Left cardiac atrium (tissue), 4 donors: ENCODE measurements around the gene CCNE1. TPM values are rescaled to one million over a fixed set of nuclear protein-coding genes. Genes with fewer than 3 reads are reported as not detected.

Experiments
- ATAC-seq, 2 donors: fragments of 200-7000 bp; cut with Tn5 transposase; one replicate each; pipeline ENCODE4 v1.9.1; 2020; ENCODE audit warnings: mild to moderate bottlenecking in 2 of 2, moderate library complexity in 2 of 2
- DNase-seq: peaks from one replicate; pipeline ENCODE4 v3.0.0-alpha.2; 2020
- intact Hi-C, 2 donors: fragments of 100-400 bp; cut with DNase I; formaldehyde crosslinking; loops; one replicate each; pipeline versions ENCODE4 v1.14.1 to v1.15.1; 2022 to 2023
- total RNA-seq, 2 donors: library from RNA; stranded (reverse); fragmentation: NEBNext Ultra II Directional; extraction: Animal tissue kit (Norgen Biotek cat#: 25700); gene quantifications; one replicate each; pipeline ENCODE4 v1.2.1, GENCODE V29; 2021
- donor health status: DM: no; HTN: yes; CAD: no.
- donor health status: DM: no; HTN: yes; CAD: no; lungs with severe emphysema.
- donor health status: DM: yes; HTN: yes; CAD: no.
- donor health status: Dilated cardiomyopathy.

Gene CCNE1
- total RNA-seq, 2 donors from 2014 or later = 1.8 to 3.0 TPM

DNA sequence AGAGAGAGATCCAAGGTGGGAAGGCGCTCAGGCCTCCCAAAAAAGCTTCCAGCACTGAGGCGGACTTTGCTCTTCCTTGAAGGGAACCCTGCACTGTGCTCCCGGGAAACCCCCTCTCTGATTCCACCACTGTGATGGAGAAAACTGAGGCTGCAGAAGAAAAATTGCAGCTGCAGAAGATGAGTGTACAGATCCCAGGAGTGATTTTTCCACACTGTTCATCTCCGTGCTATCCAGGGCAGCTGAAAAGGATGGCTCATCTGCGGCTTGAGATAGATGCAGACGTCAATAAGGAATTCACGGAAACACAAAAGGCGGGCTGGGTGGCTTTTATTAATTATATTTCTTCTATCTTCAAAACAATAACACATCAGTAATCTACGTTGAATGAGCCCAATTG is 26.2 kb downstream of the CCNE1 start:
- DNase-seq (no peak), ATAC-seq (no peak)
- intact Hi-C loops = no loop called here

DNA sequence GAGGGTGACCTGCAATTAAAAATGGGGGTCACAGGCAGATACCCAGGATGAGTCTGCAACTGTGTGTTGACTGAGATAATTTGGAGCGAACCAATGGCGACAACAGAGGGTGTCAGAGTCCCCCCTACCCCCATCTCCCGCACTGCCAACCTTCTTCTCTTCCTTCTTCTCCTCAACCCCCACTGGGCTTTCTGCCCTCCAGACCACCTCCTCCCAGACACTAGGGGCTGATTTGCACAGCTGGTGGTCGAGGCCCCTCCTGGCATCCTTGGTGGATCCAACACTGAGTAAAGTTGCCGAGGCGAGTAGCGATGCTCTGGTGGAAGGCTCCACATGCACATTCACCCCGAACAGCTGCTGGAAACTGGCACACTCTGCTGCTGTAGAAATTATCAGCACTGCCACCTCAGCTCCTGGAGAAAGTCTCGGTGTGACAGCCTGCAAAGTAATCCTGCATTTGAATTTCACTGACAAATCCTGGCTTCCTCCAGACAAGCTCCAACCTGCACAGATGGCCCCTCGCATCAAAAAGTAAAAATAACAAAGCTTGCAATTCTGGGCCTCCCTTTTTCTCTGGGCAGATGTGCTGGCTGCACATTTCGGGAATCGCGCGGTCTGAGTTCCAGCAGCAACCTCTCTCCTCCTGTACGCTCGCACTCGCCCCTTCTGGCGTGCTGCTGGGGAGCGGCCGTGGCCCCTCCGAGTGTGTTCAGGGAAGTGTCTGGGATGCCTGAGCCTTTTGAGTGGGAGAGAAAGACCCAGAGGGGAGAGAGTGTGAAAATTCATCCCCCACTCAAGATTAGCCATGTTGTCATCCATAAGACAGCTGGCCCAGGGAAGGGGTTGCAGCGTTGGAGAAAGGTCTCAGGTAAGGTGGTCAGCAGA is 28.5 kb downstream of the CCNE1 start:
- intact Hi-C loops = no loop called here
- DNase-seq = no peak

DNA sequence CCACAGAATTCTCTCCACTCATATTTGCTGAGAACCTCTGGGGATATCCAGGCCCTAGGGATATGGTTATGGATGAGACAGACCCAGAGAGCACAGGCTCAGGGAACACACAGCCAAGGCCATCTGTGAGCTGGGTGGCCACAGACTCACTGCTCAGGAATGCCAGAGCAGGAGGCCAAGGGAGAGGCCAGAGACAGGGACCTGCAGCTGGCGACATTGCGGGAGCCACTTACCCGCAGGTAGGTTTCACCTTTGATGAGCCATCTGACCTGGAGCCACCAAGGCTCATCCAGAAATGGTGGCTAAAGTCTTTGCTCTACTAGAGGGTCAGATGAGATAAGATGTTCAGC is 29.4 kb downstream of the CCNE1 start:
- no peak for DNase-seq
- no peak for ATAC-seq
- intact Hi-C loops = no loop called here

More for the DNA sequence above, 28.5 kb downstream of the CCNE1 start:
- no peak for ATAC-seq

DNA sequence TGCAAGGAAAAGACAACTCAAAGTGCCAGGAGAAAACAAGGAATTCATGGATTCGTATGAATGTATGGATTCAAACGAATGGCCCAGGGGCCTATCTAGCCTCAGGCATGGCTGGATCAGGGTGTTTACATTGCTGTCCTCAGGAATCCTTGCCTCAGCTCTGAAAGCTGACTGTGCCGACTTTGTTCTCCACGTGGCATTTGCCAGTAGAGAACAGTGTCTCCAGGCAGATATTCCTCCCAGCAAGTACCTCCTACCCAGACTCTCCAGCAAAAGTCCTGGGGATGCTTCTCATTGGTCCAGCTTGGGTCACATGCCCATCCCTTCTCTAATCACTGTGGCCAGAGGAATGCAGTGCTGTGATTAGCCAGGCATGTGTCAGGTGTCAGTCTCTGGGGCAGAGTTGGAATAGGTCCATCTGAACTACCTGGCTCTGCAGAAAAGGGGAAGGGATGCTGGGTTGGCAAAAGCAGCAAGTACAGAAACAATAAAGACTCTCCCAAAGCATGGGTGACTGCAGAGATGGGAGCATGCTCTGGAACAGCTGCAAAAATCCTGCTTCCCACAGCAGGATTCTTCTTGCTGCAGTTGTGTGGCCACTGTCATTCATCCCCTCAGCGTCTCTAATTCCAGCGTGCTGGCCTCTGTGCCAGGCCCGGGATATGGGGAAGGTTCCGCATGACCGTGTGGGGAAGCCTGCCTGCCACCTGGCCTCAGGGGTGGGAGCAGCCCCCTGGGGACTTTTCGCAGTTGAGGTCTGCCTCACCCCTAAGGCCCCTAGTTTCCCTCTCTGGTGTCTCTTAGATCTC is 30.0 kb downstream of the CCNE1 start:
- ATAC-seq (no peak), DNase-seq (no peak)
- intact Hi-C loops = no loop called here

DNA sequence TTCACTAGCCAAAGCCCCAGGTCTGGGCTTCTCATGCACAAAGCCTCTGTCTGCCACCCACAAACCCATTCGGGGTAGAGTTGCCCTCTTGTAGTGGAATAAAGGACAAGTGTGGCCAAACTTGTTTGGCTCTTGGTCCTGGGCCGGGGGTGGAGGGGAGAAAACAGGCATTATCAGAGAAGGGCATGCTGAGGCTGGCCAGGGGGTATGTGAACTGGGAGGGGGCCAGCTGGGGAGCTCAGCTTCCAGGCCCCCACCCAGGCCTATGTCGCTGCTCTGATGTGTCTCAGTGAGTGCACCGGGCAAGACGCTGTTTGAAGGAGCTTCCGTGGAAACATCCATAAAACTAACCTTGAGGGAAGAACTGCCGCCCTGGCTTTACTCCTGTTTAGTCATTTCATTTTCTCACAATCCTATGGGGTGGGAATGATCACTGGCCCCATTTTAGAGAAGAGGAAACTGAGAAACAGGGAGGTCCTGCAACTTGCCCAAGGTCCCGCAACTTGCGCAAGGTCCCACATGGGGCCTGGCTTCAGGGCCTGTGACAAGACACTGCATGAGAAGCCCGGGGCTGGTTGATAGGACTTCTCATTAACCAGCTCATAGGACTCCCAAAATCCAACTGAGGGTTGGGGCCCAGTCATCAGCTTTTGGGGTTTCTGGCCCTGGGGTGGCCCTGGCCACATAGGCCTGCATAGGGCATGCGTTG is 30.8 kb downstream of the CCNE1 start:
- intact Hi-C loops = no loop called here
- DNase-seq (no peak), ATAC-seq (no peak)

DNA sequence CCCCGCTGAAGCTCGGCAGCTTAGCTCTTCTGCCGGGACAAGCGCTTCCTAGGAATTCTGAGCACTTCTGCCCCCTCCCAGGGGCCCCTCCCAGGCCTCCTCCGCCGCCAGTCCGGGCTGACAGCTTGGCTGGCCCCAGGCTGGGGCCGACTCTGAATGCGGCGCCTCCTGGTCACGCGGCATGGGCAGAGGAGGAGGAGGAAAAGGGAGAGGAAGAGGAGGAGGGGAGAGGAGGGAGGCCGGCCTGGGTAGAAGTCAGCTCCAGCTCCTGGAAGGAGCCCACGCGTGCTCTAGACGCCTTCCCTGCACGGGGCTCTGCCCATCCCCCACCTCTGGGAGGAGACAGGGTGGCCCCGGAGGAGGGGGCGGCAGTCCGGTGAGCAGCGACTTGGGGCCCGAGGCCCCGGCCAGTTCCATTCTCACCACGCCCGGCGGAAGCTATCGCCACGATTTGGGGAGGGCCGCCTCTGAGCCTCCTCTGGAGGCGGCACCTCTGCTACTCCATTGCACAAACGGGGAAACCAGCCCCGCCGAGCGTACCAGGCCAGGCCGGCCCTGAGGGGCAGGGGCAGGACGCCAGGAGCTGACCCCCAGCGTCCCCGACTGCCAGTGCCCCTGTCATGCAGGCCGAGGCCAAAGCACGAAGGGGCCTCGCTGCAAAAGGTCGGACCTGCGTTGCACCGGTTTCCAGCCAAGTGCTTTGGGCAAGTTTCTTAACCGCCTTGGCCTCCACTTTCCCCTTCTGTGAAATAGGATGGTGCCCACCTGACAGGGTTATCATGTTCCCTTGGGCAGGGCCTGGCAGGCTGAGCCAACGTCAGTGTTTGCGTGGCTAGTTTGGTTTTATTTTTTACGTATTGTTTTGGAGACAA is 31.6 kb downstream of the CCNE1 start:
- intact Hi-C loops = loop anchor here in 1 of 2 donors (2.0 kb wide), 1 partner anchor 29 kb away; no protein-coding TSS in a partner anchor
- DNase-seq = peak; percentile 38
- no peak for ATAC-seq

DNA sequence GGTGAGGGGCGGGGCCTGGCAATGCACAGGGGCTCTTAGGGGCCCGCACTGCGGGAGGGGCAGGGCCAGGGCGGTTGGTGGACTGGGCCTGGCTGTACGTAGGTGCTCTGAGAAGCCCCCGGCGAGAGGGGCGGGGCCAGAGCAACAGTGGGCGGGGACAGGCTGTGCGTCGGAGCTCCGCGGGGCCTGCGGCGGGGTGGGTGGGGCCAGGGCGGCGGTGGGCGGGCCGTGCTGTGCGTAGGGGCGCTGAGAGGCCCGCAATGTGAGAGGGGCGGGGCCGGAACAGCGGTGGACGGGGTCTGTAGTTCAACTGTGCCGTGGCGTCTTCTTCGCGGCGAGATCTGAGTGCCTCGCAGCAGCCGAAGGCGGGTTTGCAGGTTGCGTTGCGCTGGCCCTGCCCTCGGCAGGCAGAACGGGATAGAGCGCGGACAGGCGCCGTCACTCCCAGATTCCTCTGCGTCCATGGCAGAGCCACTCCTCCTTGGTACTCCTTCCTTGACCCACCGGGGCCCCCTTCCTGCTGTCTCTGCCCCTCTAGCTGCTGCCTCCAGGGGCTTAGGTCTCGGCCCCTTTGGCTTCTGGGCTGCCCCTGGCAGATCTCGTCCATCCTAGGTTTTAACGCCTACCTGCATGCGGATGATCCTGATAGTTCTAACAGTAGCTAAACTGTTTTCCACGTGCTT is 33.2 kb downstream of the CCNE1 start:
- intact Hi-C loops = loop anchor here in 1 of 2 donors (2.0 kb wide), 1 partner anchor 30 kb away; no protein-coding TSS in a partner anchor
- ATAC-seq = peak; percentile 91 to 95
- peak; percentile 94 for DNase-seq

DNA sequence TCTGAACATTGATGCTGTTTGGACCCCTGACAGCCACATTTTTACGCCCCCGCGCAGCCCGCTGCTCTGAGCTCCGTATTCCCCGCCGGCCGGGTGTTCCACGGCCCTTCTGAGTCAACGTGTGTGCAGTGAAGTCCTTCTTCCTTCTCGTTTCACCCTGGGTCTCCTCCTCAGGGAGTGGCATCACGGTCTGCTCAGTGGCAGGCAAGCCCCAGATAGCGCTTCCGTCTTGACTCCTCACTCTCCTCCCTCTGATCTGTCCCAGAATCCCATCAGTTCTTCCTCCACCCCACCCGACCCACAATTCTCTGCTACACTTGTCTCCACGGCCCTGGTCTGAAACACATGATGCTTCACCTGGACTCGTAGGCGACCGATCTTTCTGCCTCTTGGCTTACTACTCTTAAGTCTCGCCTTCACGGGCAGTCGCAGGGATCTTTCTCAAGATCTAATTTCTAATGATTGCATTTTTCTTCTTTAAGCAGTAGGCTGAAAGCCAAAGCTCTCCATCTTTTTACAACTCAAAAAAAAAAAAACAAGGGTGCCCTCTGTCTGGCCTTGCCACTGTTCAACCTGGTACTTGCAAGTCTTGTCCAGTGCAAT is 33.9 kb downstream of the CCNE1 start:
- intact Hi-C loops = loop anchor here in 1 of 2 donors (2.0 kb wide), 1 partner anchor 31 kb away; no protein-coding TSS in a partner anchor
- ATAC-seq (peak in 1 of 2 donors; percentile 1), DNase-seq (peak; percentile 28)

DNA sequence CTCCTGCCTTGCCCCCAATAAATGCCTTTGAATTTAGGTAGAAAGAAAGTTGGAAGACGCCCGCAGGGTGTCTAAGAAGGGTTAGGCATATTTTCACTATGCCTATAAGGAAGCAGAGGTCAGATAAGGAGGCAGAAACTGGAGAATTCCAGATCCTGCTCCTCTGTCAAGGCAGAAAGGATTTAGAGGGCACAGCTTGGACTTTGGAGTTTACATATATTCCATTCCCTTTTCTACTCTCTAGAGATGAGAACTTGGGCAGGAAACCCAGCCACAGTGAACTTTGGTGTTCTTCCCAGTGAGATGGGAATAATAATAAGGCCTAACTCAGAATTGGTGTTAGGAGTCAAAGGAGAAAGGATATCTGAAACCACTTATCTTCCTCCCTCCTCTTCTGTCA is 37.4 kb downstream of the CCNE1 start:
- DNase-seq (no peak), ATAC-seq (no peak)
- intact Hi-C loops = no loop called here

DNA sequence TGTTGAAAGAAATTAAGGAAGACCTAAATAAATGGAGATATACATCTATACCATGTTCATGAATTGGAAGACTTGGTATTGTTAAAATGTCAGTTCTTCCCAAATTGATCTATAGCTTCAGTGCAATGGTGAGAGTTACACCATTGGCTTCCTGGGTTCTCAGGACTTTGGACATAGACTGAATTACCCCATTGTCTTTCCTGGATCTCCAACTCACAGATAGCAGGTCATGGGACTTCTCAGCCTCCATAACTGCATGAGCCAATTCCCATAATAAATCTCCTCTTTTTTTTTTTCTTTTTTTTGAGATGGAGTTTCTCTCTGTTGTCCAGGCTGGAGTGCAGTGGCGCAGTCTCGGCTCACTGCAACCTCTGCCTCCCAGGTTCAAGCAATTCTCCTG is 38.7 kb downstream of the CCNE1 start:
- intact Hi-C loops = loop anchor here in 1 of 2 donors (10.0 kb wide), 1 partner anchor 804 kb away; no protein-coding TSS in a partner anchor

DNA sequence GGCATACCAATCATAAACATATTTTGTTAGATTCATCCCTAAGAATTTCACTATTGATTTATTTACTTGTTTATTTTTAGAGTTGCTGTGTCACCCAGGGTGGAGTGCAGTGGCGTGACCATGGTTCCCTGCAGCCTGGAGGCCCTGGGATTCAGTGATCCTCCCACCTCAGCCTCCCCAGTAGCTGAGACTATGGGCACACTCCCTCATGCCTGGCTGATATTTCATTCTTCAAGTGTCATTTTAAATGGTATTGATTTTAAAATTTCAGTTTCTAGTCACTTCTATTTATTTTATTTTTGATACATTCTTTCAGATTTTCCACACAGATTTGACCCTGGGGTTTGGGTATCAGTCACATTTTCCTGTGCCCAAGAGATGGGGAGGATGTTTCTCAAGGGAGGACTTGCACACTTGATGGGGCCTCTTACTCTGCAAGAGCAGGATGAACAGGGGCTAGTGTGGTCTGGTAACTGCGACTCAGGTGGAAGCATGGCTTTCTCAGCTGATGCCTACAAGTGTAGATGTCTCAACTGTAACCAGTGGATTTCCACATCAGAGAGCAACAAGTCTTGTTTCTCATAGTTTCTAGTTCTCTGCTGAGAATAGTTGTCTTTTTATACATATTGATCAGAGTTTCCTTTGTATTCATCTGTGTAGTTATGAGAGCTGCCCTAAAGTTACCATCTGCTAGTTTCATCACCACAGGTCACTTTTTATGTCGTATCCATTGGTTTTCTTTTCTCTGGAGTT is 40.2 kb downstream of the CCNE1 start:
- DNase-seq (no peak), ATAC-seq (no peak)
- intact Hi-C loops = loop anchor here in 1 of 2 donors (10.0 kb wide), 1 partner anchor 803 kb away; no protein-coding TSS in a partner anchor

More for the DNA sequence above, 38.7 kb downstream of the CCNE1 start:
- DNase-seq = no peak
- ATAC-seq = no peak

DNA sequence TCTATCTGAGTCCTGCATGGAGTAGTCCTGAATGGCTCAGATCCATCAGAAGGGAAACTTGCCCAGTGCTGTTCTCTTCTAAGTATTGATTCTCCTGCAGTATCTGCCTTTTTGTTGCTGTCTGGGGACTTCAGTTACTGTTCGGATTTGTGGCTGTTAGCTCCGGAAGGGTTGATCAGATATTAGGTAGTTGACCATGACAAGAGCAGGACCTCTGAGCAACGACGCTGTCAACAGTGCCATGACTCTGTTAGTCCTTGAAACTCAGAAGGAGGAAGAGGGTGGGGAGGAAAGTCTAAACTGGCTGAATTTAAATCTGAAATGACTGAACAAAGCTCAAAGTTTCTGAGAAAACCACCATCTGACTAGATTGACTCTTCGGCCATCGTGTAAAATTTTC is 42.2 kb downstream of the CCNE1 start:
- no peak for ATAC-seq
- intact Hi-C loops = loop anchor here in 1 of 2 donors (10.0 kb wide), 1 partner anchor 801 kb away; no protein-coding TSS in a partner anchor
- DNase-seq = no peak

DNA sequence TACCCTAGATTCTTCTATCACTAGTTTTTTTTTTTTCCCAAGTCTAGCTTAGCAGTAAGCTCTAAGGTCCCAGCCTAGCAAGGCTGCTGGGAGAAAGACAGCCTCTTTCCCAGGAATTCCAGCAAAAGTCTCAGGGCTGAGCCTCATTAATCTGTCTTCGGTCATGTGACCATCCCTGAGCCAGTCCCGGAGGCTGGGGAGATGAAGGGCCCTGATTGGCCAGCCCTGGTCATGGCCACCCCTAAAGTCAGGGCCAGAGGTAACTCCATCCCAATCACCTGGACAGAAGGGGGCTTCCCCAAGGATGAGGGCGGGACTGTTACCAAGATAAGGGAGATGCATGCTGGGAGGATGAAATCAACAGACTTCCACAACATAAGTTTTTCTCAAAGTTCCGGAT is 43.3 kb downstream of the CCNE1 start:
- DNase-seq (no peak), ATAC-seq (no peak)
- intact Hi-C loops = loop anchor here in 1 of 2 donors (10.0 kb wide), 1 partner anchor 800 kb away; no protein-coding TSS in a partner anchor

DNA sequence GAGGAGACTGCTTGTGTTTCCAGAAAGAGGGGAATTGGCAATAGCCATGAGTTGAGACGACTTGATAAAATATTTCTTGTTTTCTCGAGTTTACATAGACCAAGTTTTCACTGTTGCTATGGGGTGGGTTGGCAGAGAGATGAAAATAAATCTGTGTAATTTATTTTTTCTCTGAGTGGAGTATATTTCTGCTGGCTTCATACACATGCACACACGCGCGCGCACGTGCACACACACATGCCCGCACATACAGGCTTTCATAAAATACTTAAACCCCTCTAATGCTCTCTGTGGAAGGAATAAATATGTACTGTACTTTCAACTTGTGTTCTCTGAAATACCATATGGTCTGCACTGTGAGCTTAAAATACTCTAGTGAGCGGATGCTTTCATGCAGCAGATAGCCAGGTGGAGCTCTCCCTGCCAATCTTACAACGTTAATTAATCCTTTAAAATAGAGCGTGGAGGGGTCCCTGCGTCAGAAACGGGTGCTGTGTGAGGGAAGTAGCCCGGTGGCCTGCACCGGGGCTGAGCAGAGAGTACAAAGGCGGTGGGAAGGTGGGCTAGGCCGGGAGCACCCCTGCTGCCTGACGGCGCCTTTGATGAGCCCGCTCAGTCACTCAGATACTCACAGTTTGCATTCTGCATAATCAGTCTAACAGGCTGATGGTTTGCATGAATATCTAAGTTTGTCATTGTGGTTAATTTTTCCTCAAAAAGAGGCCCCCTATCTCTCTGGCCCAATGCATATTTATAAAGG is 44.1 kb downstream of the CCNE1 start:
- ATAC-seq (no peak), DNase-seq (no peak)
- intact Hi-C loops = loop anchor here in 1 of 2 donors (10.0 kb wide), 1 partner anchor 799 kb away; no protein-coding TSS in a partner anchor

DNA sequence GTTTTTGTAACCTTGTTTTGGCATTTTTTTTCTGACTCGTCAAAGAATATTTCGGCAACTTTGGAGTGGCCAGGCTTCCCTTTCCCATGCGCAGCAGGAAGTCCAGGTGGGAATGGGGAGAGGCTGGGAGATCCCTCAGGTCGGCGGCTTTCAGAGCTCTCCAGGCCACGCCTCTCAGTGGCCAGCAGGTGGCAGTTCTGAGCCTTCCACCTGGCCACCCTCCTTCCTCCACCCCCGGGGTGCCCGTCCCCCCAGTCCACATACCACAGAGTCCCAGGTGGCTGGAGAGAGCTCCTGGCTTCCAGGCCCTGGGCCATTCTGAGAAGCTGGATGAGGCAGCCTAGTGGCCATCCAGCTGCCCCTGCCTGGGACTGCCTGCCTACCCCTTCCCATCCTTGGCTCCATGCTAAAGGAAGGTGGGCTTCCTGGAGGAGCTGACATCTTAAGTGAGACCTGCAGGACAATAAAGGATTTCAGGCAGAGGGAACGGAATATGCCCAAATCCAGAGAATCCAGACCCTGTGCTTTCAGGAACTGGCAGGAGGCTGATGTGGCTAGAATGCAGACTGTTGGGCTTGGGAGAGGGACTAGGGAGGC is 46.3 kb downstream of the CCNE1 start:
- ATAC-seq (peak in 1 of 2 donors; percentile 31), DNase-seq (no peak)
- intact Hi-C loops = loop anchor here in 1 of 2 donors (10.0 kb wide), 1 partner anchor 797 kb away; no protein-coding TSS in a partner anchor
